ENCODE results near the gene POGLUT3. TPM values are rescaled to one million over a fixed set of nuclear protein-coding genes. Genes with fewer than 3 reads are reported as not detected.

Gene POGLUT3
- total RNA-seq, 1 donor from 2014 or later: 39.6 TPM

- peaks cover 4% of the 10 kb centered on the region for H3K9me3 Mint-ChIP-seq
- H3K4me1 Mint-ChIP-seq: peaks cover 4% of the 10 kb centered on the region
- peaks cover 39% of the 10 kb centered on the region for H3K36me3 Mint-ChIP-seq
- no peaks in the 10 kb centered on the region for H3K27me3 Mint-ChIP-seq (ENCODE audit: low read depth)
- no peak for TF ChIP-seq CTCF (IDR thresholded peaks at IDR 0.05; ENCODE audit: unreplicated experiment)
- peak overlapping the region; percentile 9 for H3K27ac Mint-ChIP-seq
- H3K4me3 Mint-ChIP-seq: no peak overlapping the region
- no peak for DNase-seq (ENCODE audit: low spot score in 2 of 2, unreplicated experiment in 2 of 2)
These were observed 29.2 kb upstream of the POGLUT3 start for GRCh38 chr11:108527382-108527781.

- no peak overlapping the region for H3K4me3 Mint-ChIP-seq
- H3K27ac Mint-ChIP-seq: no peak overlapping the region
- no peak for TF ChIP-seq CTCF (IDR thresholded peaks at IDR 0.05; ENCODE audit: unreplicated experiment)
- H3K4me1 Mint-ChIP-seq: peaks cover 4% of the 10 kb centered on the region
- H3K27me3 Mint-ChIP-seq (ENCODE audit: low read depth): no peaks in the 10 kb centered on the region
- no peak for DNase-seq (ENCODE audit: low spot score in 2 of 2, unreplicated experiment in 2 of 2)
- H3K36me3 Mint-ChIP-seq: peaks cover 37% of the 10 kb centered on the region
- peaks cover 9% of the 10 kb centered on the region for H3K9me3 Mint-ChIP-seq
These were observed 27.0 kb upstream of the POGLUT3 start for GRCh38 chr11:108525161-108525560.

- peaks cover 9% of the 10 kb centered on the region for H3K9me3 Mint-ChIP-seq
These were observed 26.2 kb upstream of the POGLUT3 start for GRCh38 chr11:108524422-108524821.

GRCh38 chr11:108522318-108522717 is 24.1 kb upstream of the POGLUT3 start:
- Mint-ChIP-seq H3K9me3 (peaks cover 9% of the 10 kb centered on the region), H3K27ac (no peak overlapping the region), H3K4me3 (no peak overlapping the region), H3K4me1 (peaks cover 15% of the 10 kb centered on the region), H3K27me3 (ENCODE audit: low read depth) (no peaks in the 10 kb centered on the region), H3K36me3 (peaks cover 33% of the 10 kb centered on the region)
- no peak for DNase-seq (ENCODE audit: low spot score in 2 of 2, unreplicated experiment in 2 of 2)
- TF ChIP-seq CTCF (IDR thresholded peaks at IDR 0.05; ENCODE audit: unreplicated experiment): no peak

More at GRCh38 chr11:108524422-108524821, 26.2 kb upstream of the POGLUT3 start:
- peaks cover 4% of the 10 kb centered on the region for H3K4me1 Mint-ChIP-seq
- no peak overlapping the region for H3K27ac Mint-ChIP-seq
- H3K27me3 Mint-ChIP-seq (ENCODE audit: low read depth): no peaks in the 10 kb centered on the region
- TF ChIP-seq CTCF (IDR thresholded peaks at IDR 0.05; ENCODE audit: unreplicated experiment): no peak
- H3K4me3 Mint-ChIP-seq: no peak overlapping the region
- peaks cover 37% of the 10 kb centered on the region for H3K36me3 Mint-ChIP-seq
- no peak for DNase-seq (ENCODE audit: low spot score in 2 of 2, unreplicated experiment in 2 of 2)

DNA sequence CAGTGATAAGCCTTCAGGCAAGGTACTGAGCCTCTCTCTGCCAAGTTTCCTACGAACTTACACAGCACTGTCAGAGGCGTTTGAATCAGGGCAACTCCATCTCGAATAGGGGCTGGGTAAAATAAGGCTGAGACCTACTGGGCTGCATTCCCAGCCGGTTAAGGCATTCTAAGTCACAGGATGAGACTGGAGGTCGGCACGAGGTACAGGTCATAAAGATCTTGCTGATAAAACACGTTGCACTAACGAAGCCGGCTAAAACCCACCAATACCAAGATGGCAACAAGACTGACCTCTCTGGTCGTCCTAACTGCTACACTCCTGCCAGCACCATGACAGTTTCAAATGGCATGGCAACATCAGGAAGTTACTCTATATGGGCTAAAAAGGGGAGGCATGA is 20.4 kb upstream of the POGLUT3 start:
- peaks cover 13% of the 10 kb centered on the region for H3K4me1 Mint-ChIP-seq
- TF ChIP-seq CTCF (IDR thresholded peaks at IDR 0.05; ENCODE audit: unreplicated experiment): no peak
- peak overlapping the region; percentile 86 for H3K27ac Mint-ChIP-seq
- H3K27me3 Mint-ChIP-seq (ENCODE audit: low read depth): no peaks in the 10 kb centered on the region
- H3K4me3 Mint-ChIP-seq: no peak overlapping the region
- peaks cover 13% of the 10 kb centered on the region for H3K9me3 Mint-ChIP-seq
- H3K36me3 Mint-ChIP-seq: peaks cover 28% of the 10 kb centered on the region
- DNase-seq (ENCODE audit: low spot score in 2 of 2, unreplicated experiment in 2 of 2): no peak

- H3K36me3 Mint-ChIP-seq: peaks cover 46% of the 10 kb centered on the region
- H3K27me3 Mint-ChIP-seq (ENCODE audit: low read depth): no peaks in the 10 kb centered on the region
- peaks cover 18% of the 10 kb centered on the region for H3K9me3 Mint-ChIP-seq
- H3K4me1 Mint-ChIP-seq: peaks cover 13% of the 10 kb centered on the region
- DNase-seq (ENCODE audit: low spot score in 2 of 2, unreplicated experiment in 2 of 2): no peak
- H3K4me3 Mint-ChIP-seq: no peak overlapping the region
- no peak overlapping the region for H3K27ac Mint-ChIP-seq
- TF ChIP-seq CTCF (IDR thresholded peaks at IDR 0.05; ENCODE audit: unreplicated experiment): no peak
These were observed 17.9 kb upstream of the POGLUT3 start for GRCh38 chr11:108516125-108516524.
